Measurements from ENCODE around the gene CEP135.

DNA sequence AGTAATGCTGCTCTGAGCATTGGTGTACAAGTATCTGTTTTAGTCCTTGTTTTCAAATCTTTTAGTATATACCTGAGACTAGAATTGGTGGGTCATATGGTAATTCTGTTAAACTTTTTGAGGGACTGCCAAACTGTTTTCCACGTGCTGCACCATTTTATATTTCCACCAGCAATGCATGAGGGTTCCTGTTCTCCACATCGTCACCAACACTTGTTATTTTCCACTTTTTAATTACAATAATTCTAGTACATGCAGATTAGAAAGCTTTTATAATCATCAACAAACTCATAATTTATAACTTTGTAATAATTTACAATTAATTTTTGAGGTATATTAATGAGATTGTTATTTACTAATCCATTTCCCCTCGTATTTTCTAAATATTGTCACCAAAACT lies 79.4 kb downstream of the CEP135 start:
- TF ChIP-seq EZH2 (IDR thresholded peaks at IDR 0.05; ENCODE audit: borderline replicate concordance, insufficient read depth, low read depth, low read length, poor library complexity, severe bottlenecking) = no peak
- TF ChIP-seq, protein P1, sequence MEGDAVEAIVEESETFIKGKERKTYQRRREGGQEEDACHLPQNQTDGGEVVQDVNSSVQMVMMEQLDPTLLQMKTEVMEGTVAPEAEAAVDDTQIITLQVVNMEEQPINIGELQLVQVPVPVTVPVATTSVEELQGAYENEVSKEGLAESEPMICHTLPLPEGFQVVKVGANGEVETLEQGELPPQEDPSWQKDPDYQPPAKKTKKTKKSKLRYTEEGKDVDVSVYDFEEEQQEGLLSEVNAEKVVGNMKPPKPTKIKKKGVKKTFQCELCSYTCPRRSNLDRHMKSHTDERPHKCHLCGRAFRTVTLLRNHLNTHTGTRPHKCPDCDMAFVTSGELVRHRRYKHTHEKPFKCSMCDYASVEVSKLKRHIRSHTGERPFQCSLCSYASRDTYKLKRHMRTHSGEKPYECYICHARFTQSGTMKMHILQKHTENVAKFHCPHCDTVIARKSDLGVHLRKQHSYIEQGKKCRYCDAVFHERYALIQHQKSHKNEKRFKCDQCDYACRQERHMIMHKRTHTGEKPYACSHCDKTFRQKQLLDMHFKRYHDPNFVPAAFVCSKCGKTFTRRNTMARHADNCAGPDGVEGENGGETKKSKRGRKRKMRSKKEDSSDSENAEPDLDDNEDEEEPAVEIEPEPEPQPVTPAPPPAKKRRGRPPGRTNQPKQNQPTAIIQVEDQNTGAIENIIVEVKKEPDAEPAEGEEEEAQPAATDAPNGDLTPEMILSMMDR (IDR thresholded peaks at IDR 0.05) = no peak
